B cell (primary cell): ENCODE measurements around the gene SRXN1. TPM values are rescaled to one million over a fixed set of nuclear protein-coding genes. Genes with fewer than 3 reads are reported as not detected.

Source experiments
- ATAC-seq: fragments of 200-7000 bp; cut with Tn5 transposase; one replicate; pipeline ENCODE4 v1.10.0; 2021; ENCODE audit warnings: low read depth, mild to moderate bottlenecking, moderate number of reproducible peaks, moderate library complexity
- CTCF ChIA-PET: fragments of 350-600 bp; sonication (Branson Sonifier 250); formaldehyde crosslinking; loops from one replicate; lab custom pipeline; 2021; ENCODE audit warnings: antibody characterized with exemption, inconsistent platforms; lab: Charles Lee
- POLR2A ChIA-PET: fragments of 350-600 bp; sonication (Branson Sonifier 250); formaldehyde crosslinking; loops from one replicate; lab custom pipeline; 2021; ENCODE audit warnings: antibody characterized with exemption; lab: Charles Lee
- DNase-seq: peaks from one replicate; pipeline ENCODE4 v3.0.0; 2013
- H2AFZ ChIP-seq: 2 replicates; pipeline ENCODE4 v1.6.1; 2012; ENCODE audit warnings: mild to moderate bottlenecking, low read depth, low read length; ENCODE audit not compliant: insufficient read depth, poor library complexity, severe bottlenecking
- H3K27ac ChIP-seq, 2 donors: 1 replicate in 1 of 2; 2 replicates in 1 of 2; pipeline ENCODE4 v1.5.1; 2012 to 2013; ENCODE audit warnings: low read length in 2 of 2, mild to moderate bottlenecking in 2 of 2, moderate library complexity in 1 of 2
- H3K27me3 ChIP-seq, 4 experiments: fragments of 200-600 bp in 1 of 4; sonication (generic) in 1 of 4; replicated peaks in 1 of 4; 1 replicate in 2 of 4; 2 replicates in 2 of 4; pipeline versions ENCODE4 v1.6.1 to v1.7.0; 2013 to 2016; ENCODE audit warnings: low read length in 3 of 4, mild to moderate bottlenecking in 2 of 4, mixed read lengths in 1 of 4, moderate library complexity in 1 of 4; ENCODE audit not compliant: insufficient read depth in 4 of 4, control insufficient read depth in 3 of 4; ENCODE audit errors: control extremely low read depth in 1 of 4
- H3K36me3 ChIP-seq, 2 experiments: replicated peaks in 1 of 2; 1 replicate in 1 of 2; 2 replicates in 1 of 2; pipeline versions ENCODE4 v1.6.1 to v1.7.1; 2013; ENCODE audit warnings: low read length in 1 of 2; ENCODE audit not compliant: insufficient read depth in 2 of 2, control insufficient read depth in 1 of 2; ENCODE audit errors: control extremely low read depth in 1 of 2, extremely low read depth in 1 of 2
- H3K4me1 ChIP-seq, 2 donors: fragments of 200-600 bp in 1 of 2; sonication (generic) in 1 of 2; 1 replicate in 1 of 2; 2 replicates in 1 of 2; pipeline versions ENCODE4 v1.5.1 to v1.6.1; 2013 to 2017; ENCODE audit warnings: low read length in 2 of 2; ENCODE audit not compliant: control insufficient read depth in 2 of 2, insufficient read depth in 2 of 2
- H3K4me2 ChIP-seq: replicated peaks from 2 replicates; pipeline ENCODE3; 2012; ENCODE audit warnings: mild to moderate bottlenecking, low read depth, low read length; ENCODE audit not compliant: poor library complexity, severe bottlenecking
- H3K4me3 ChIP-seq, 5 experiments: fragments of 200-600 bp in 1 of 5; sonication (generic) in 1 of 5; 1 replicate in 3 of 5; 2 replicates in 2 of 5; pipeline versions ENCODE4 v1.5.1 to v1.7.0; 2011 to 2016; ENCODE audit warnings: low read length in 4 of 5, mild to moderate bottlenecking in 4 of 5, low read depth in 2 of 5, control low read depth in 1 of 5, moderate library complexity in 1 of 5; ENCODE audit not compliant: insufficient read depth in 1 of 5; ENCODE audit errors: control extremely low read depth in 1 of 5, extremely low read depth in 1 of 5
- H3K79me2 ChIP-seq: fragments of 200-600 bp; sonication (generic); one replicate; pipeline ENCODE4 v1.6.0; 2016; ENCODE audit warnings: low read length; ENCODE audit not compliant: control insufficient read depth, insufficient read depth
- H3K9ac ChIP-seq: fragments of 200-600 bp; sonication (generic); 2 replicates; pipeline ENCODE4 v1.6.1; 2017; ENCODE audit warnings: mild to moderate bottlenecking, low read length, moderate library complexity
- H3K9me3 ChIP-seq, 3 donors: one replicate each; pipeline versions ENCODE4 v1.6.1 to v1.7.1; 2013; ENCODE audit warnings: low read length in 2 of 3; ENCODE audit not compliant: control insufficient read depth in 2 of 3, insufficient read depth in 1 of 3; ENCODE audit errors: control extremely low read depth in 1 of 3
- H4K20me1 ChIP-seq: 2 replicates; pipeline ENCODE4 v1.6.0; 2012; ENCODE audit warnings: mild to moderate bottlenecking, low read length; ENCODE audit not compliant: insufficient read depth, control insufficient read depth, poor library complexity, severe bottlenecking
- H3K27ac Mint-ChIP-seq: one replicate; pipeline ENCODE4 v1.8.0; 2021; ENCODE audit warnings: mixed read lengths
- H3K27me3 Mint-ChIP-seq: one replicate; pipeline ENCODE4 v1.8.0; 2021; ENCODE audit warnings: mixed read lengths
- H3K4me1 Mint-ChIP-seq: one replicate; pipeline ENCODE4 v1.8.0; 2021; ENCODE audit warnings: mixed read lengths
- H3K4me3 Mint-ChIP-seq: one replicate; pipeline ENCODE4 v1.8.0; 2021; ENCODE audit warnings: mixed read lengths
- H3K9me3 Mint-ChIP-seq: one replicate; pipeline ENCODE4 v1.8.0; 2022; ENCODE audit warnings: mixed read lengths; ENCODE audit not compliant: insufficient read depth
- EZH2 ChIP-seq: IDR thresholded peaks from 2 replicates; pipeline ENCODE4 v1.6.1; 2012; ENCODE audit warnings: borderline replicate concordance, low read depth, mild to moderate bottlenecking, moderate library complexity, low read length; ENCODE audit not compliant: insufficient read depth, poor library complexity, severe bottlenecking
- WGBS: methylation state at CpG from one replicate; pipeline ENCODE4 v1.1.5; 2013; ENCODE audit warnings: missing lambda C conversion rate; ENCODE audit not compliant: insufficient coverage; 5-methylcytosine and 5-hydroxymethylcytosine counted together
- intact Hi-C: fragments of 100-400 bp; cut with micrococcal nuclease; formaldehyde crosslinking; loops from one replicate; pipeline ENCODE4 v1.10.0; 2022
- polyA minus RNA-seq: library from RNA; depleted of rRNA, polyadenylated mRNA; stranded (reverse); fragments of >200 nt; gene quantifications from 2 replicates; pipeline ENCODE4 v1.2.3, GENCODE V29; 2012
- polyA plus RNA-seq: library from polyadenylated mRNA; depleted of rRNA; stranded (reverse); fragments of >200 nt; gene quantifications from 2 replicates; pipeline ENCODE4 v1.2.3, GENCODE V29; 2012
- total RNA-seq, 2 donors: library from RNA; stranded (reverse); fragments of 120-200 nt in 1 of 2; gene quantifications; 1 replicate in 1 of 2; 2 replicates in 1 of 2; pipeline versions ENCODE4 v1.2.3 to v1.2.4, GENCODE V29; 2013 to 2022
- TF ChIP-seq, protein P1 (sequence below): fragments of 200-600 bp; IDR thresholded peaks from one replicate; pipeline ENCODE4 v1.8.0; 2022; ENCODE audit warnings: antibody characterized with exemption, mild to moderate bottlenecking

SRXN1 gene
- total RNA-seq (3.7 and 4.5 TPM in 2 replicates), polyA plus RNA-seq (0.62 and 1.3 TPM in 2 replicates), polyA minus RNA-seq (2.2 and 3.7 TPM in 2 replicates)
- 3.6 TPM for total RNA-seq (2013)

DNA sequence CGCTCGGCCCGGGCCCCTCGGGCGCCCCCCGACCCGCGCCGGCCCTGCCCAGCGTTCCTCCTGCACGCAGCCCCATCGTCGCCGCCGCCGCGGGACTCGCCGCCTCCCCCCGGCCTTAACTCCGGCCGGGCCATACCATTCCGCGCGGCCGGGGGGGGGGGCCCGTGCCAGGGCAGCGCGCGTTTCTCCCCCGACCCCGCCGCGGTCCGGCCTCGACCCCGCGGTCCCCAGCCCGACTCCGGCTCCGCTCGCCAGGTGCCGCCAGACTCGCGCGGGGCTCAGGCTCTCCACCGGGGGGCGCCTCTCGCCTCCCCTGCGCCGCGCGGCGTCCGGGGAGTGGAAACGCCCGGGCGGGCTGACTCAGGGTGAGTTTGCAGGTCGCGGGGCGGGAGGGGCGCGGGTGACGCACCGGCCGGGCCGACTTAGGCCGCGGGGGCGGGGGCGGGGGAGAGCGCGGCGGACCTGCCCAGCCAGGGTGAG is at the start of gene SRXN1:
TSS of gene SRXN1 (minus strand) at position 91 of the 480 bp plus-strand sequence. CDS start at position 76, 15 bp downstream.
- peak; percentile 94 for ATAC-seq
- Histone ChIP-seq H2AFZ (peak within 1 kb of the TSS; percentile 73), H4K20me1 (no peaks in the 10 kb centered on the region), H3K4me3 (peak within 1 kb of the TSS; percentile 41 to 67 (median 53)), H3K27me3 (peaks cover 0 to 8% (median 0%) of the 10 kb centered on the region in 4 experiments), H3K79me2 (no peaks in the 10 kb centered on the region), H3K27ac (no peak within 1 kb of the TSS), H3K9ac (peak within 1 kb of the TSS; percentile 70), H3K4me2 (peak within 1 kb of the TSS; percentile 88), H3K36me3 (peaks cover 0 to under 1% of the 10 kb centered on the region in 2 experiments), H3K4me1 (peaks cover 10 to 18% of the 10 kb centered on the region in 2 donors), H3K9me3 (no peaks in the 10 kb centered on the region)
- TF ChIP-seq EZH2 = no peak
- TF ChIP-seq, protein P1, sequence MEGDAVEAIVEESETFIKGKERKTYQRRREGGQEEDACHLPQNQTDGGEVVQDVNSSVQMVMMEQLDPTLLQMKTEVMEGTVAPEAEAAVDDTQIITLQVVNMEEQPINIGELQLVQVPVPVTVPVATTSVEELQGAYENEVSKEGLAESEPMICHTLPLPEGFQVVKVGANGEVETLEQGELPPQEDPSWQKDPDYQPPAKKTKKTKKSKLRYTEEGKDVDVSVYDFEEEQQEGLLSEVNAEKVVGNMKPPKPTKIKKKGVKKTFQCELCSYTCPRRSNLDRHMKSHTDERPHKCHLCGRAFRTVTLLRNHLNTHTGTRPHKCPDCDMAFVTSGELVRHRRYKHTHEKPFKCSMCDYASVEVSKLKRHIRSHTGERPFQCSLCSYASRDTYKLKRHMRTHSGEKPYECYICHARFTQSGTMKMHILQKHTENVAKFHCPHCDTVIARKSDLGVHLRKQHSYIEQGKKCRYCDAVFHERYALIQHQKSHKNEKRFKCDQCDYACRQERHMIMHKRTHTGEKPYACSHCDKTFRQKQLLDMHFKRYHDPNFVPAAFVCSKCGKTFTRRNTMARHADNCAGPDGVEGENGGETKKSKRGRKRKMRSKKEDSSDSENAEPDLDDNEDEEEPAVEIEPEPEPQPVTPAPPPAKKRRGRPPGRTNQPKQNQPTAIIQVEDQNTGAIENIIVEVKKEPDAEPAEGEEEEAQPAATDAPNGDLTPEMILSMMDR = peak; percentile 70
- WGBS = under 1% methylated on average over 74 of the region's 74 CpGs
- ChIA-PET CTCF (interaction anchor here (1.2 kb wide), 1 partner anchor 12 kb away, joined by 3 read pairs; no protein-coding TSS in a partner anchor), POLR2A (no interaction called here)
- DNase-seq = peak; percentile 83
- peak within 1 kb of the TSS; percentile 79 for H3K4me3 Mint-ChIP-seq
- H3K9me3 Mint-ChIP-seq = no peaks in the 10 kb centered on the region
- intact Hi-C loops = loop anchor here (1.0 to 2.0 kb wide), 3 partner anchors 8 to 180 kb away; partner anchors contain the start of gene FAM110A
- peaks cover 10% of the 10 kb centered on the region for H3K27me3 Mint-ChIP-seq
- peaks cover 20% of the 10 kb centered on the region for H3K4me1 Mint-ChIP-seq
- peak within 1 kb of the TSS; percentile 69 for H3K27ac Mint-ChIP-seq

DNA sequence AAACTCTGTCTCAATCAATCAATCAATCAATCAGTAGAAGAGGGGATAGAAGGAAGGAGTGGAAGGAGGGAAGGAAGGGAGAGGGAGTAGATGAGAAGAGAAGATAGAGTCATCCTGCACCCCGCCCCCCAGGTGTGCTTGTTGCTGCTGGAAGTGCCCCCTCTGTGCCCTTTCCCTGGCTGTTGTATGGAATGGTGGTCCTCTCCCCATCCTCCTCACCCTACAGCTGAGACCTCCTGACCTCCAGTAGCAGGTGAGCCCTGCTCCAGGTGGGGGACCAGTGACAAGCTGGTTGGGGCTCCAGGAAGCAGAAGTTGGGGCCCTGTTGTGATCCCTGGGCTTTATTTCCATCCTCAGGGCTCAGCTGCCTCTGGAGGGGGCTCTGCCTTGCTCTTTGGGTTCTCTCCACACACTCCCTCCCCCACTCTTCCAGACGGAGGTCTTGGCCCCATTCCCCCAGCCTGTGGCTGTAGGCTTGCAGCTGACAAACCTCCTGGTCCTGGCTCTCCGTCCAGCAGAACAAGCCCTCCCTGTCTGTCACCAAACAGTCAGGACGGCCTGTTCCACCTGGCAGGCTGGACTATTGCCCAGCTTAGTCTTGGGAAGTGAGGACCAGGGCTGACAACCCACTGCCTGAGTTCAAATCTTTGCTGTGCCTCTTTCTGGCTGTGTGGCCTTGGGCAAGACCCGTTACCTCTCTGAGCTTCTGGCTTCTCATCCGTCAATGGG is 48.6 kb upstream of the SRXN1 start:
- Histone ChIP-seq H3K27me3 (no peaks in the 10 kb centered on the region), H3K4me2 (no peak overlapping the region), H3K27ac (no peak overlapping the region), H3K9me3 (no peaks in the 10 kb centered on the region), H3K9ac (no peak overlapping the region), H3K4me3 (no peak overlapping the region), H4K20me1 (no peaks in the 10 kb centered on the region), H3K79me2 (no peaks in the 10 kb centered on the region), H3K36me3 (no peaks in the 10 kb centered on the region), H2AFZ (no peak overlapping the region), H3K4me1 (no peaks in the 10 kb centered on the region)
- intact Hi-C loops = no loop called here
- no peaks in the 10 kb centered on the region for H3K9me3 Mint-ChIP-seq
- ChIA-PET POLR2A (no interaction called here), CTCF (interaction anchor here (0.6 kb wide), 1 partner anchor 62 kb away, joined by 3 read pairs; no protein-coding TSS in a partner anchor)
- WGBS = 90% methylated on average over 5 of the region's 6 CpGs
- no peak for TF ChIP-seq EZH2
- TF ChIP-seq, protein P1 = no peak
- ATAC-seq (no peak), DNase-seq (no peak)
- no peak overlapping the region for H3K4me3 Mint-ChIP-seq
- H3K27ac Mint-ChIP-seq = no peak overlapping the region
- H3K4me1 Mint-ChIP-seq = no peaks in the 10 kb centered on the region
- peaks cover 19% of the 10 kb centered on the region for H3K27me3 Mint-ChIP-seq
